Neuronal stem cell (in vitro differentiated cells): Measurements from ENCODE around the gene KIAA0232.
A peak's percentile ranks its signal among the peaks of the same experiment; 100 is the strongest.

Experiments used
- DNase-seq: peaks from one replicate; pipeline ENCODE4 v3.0.0-alpha.2; 2013; ENCODE audit warnings: low spot score
- H2AFZ ChIP-seq: one replicate; pipeline ENCODE4 v1.6.1; 2013; ENCODE audit warnings: mild to moderate bottlenecking, low read length, inconsistent platforms
- H2AK5ac ChIP-seq: 2 replicates; pipeline ENCODE4 v1.6.1; 2013; ENCODE audit warnings: low read depth, mild to moderate bottlenecking, inconsistent platforms, low read length, moderate library complexity, mixed read lengths
- H2BK120ac ChIP-seq: 2 replicates; pipeline ENCODE4 v1.6.1; 2013; ENCODE audit warnings: low read depth, mild to moderate bottlenecking, inconsistent platforms, low read length, moderate library complexity, mixed read lengths
- H2BK12ac ChIP-seq: one replicate; pipeline ENCODE4 v1.6.1; 2013; ENCODE audit warnings: low read length, inconsistent platforms
- H2BK15ac ChIP-seq: 2 replicates; pipeline ENCODE4 v1.6.1; 2013; ENCODE audit warnings: mild to moderate bottlenecking, low read length, inconsistent platforms, mixed read lengths
- H2BK5ac ChIP-seq: one replicate; pipeline ENCODE4 v1.6.1; 2013; ENCODE audit warnings: inconsistent platforms, mild to moderate bottlenecking, low read length, moderate library complexity
- H3K14ac ChIP-seq: one replicate; pipeline ENCODE4 v1.6.1; 2013; ENCODE audit warnings: low read length, inconsistent platforms
- H3K18ac ChIP-seq: 2 replicates; pipeline ENCODE4 v1.6.1; 2013; ENCODE audit warnings: low read length, inconsistent platforms
- H3K23ac ChIP-seq: 2 replicates; pipeline ENCODE4 v1.6.1; 2013; ENCODE audit warnings: low read depth, mild to moderate bottlenecking, mixed read lengths, low read length, inconsistent platforms; ENCODE audit not compliant: poor library complexity
- H3K27ac ChIP-seq: replicated peaks from 3 replicates; pipeline ENCODE4 v1.5.1; 2013; ENCODE audit warnings: low read length, inconsistent platforms
- H3K27me3 ChIP-seq, 3 experiments: 2 replicates each; pipeline ENCODE4 v1.6.1; 2013; ENCODE audit warnings: low read length in 3 of 3, mild to moderate bottlenecking in 2 of 3, inconsistent platforms in 1 of 3, low read depth in 1 of 3, mixed read lengths in 1 of 3, moderate library complexity in 1 of 3; ENCODE audit not compliant: control insufficient read depth in 3 of 3, insufficient read depth in 3 of 3
- H3K36me3 ChIP-seq, 2 donors: replicated peaks in 1 of 2; 2 replicates each; pipeline ENCODE4 v1.6.1; 2013; ENCODE audit warnings: low read length in 2 of 2; ENCODE audit not compliant: control insufficient read depth in 2 of 2, insufficient read depth in 2 of 2
- H3K4ac ChIP-seq: 2 replicates; pipeline ENCODE4 v1.6.1; 2013; ENCODE audit warnings: inconsistent platforms, mild to moderate bottlenecking, low read length, moderate library complexity
- H3K4me1 ChIP-seq, 2 donors: 1 replicate in 1 of 2; 2 replicates in 1 of 2; pipeline ENCODE4 v1.6.1; 2013; ENCODE audit warnings: low read length in 2 of 2, low read depth in 1 of 2; ENCODE audit not compliant: control insufficient read depth in 2 of 2, insufficient read depth in 1 of 2
- H3K4me2 ChIP-seq: one replicate; pipeline ENCODE4 v1.6.1; 2013; ENCODE audit warnings: mild to moderate bottlenecking, low read length, inconsistent platforms; ENCODE audit not compliant: insufficient read depth, poor library complexity, severe bottlenecking
- H3K4me3 ChIP-seq, 2 donors: 2 replicates each; pipeline ENCODE4 v1.5.1; 2013; ENCODE audit warnings: low read length in 2 of 2, mild to moderate bottlenecking in 2 of 2, inconsistent platforms in 1 of 2, moderate library complexity in 1 of 2
- H3K79me1 ChIP-seq: one replicate; pipeline ENCODE4 v1.6.1; 2013; ENCODE audit warnings: low read depth, mild to moderate bottlenecking, inconsistent platforms, low read length, moderate library complexity
- H3K9ac ChIP-seq: one replicate; pipeline ENCODE4 v1.6.1; 2013; ENCODE audit warnings: mild to moderate bottlenecking, low read depth, low read length, inconsistent platforms; ENCODE audit not compliant: poor library complexity
- H3K9me3 ChIP-seq, 2 donors: replicated peaks in 1 of 2; 2 replicates each; pipeline versions ENCODE3 to v1.6.1; 2013; ENCODE audit warnings: low read length in 2 of 2, mild to moderate bottlenecking in 2 of 2, inconsistent platforms in 1 of 2, low read depth in 1 of 2, mixed read lengths in 1 of 2, moderate library complexity in 1 of 2; ENCODE audit not compliant: control insufficient read depth in 2 of 2, insufficient read depth in 1 of 2
- H4K8ac ChIP-seq: one replicate; pipeline ENCODE4 v1.6.1; 2013; ENCODE audit warnings: low read depth, mild to moderate bottlenecking, inconsistent platforms, low read length, moderate library complexity
- H4K91ac ChIP-seq: one replicate; pipeline ENCODE4 v1.6.1; 2013; ENCODE audit warnings: low read length, low read depth, mild to moderate bottlenecking, inconsistent platforms; ENCODE audit not compliant: poor library complexity
- WGBS, 2 donors: extraction: QIAGEN DNeasy Blood & Tissue Kit; methylation state at CpG; one replicate each; pipeline ENCODE4 v1.1.7; 2013; ENCODE audit warnings: missing lambda C conversion rate in 2 of 2, mixed read lengths in 1 of 2; ENCODE audit not compliant: insufficient read length in 2 of 2, insufficient replicate concordance in 1 of 2; ENCODE audit errors: extremely low coverage in 2 of 2; 5-methylcytosine and 5-hydroxymethylcytosine counted together

The KIAA0232 gene

GRCh38 chr4:6909113-6909969 lies 126.8 kb downstream of the KIAA0232 start, which contains the start of gene TBC1D14:
TSS of gene TBC1D14 (plus strand) at chr4:6909826. CDS start at chr4:6923390, 13,564 bp downstream.
- no peak within 1 kb of the TSS for H2BK15ac ChIP-seq
- peaks cover 0 to 8% (median 0%) of the 10 kb centered on the region in 3 experiments for H3K27me3 ChIP-seq
- no peak within 1 kb of the TSS for H2BK12ac ChIP-seq
- H4K91ac ChIP-seq, result no peak within 1 kb of the TSS
- H3K23ac ChIP-seq, result peak within 1 kb of the TSS; percentile 17
- no peak within 1 kb of the TSS for H4K8ac ChIP-seq
- peak within 1 kb of the TSS; percentile 92 for H3K27ac ChIP-seq
- peak within 1 kb of the TSS; percentile 85 for H3K9ac ChIP-seq
- no CpG with 5 or more reads among the region's 108 CpGs for WGBS, 2 donors
- H3K4me3 ChIP-seq, result peak within 1 kb of the TSS; percentile 83 to 93
- no peak within 1 kb of the TSS for H3K14ac ChIP-seq
- H3K4ac ChIP-seq, result no peak within 1 kb of the TSS
- H3K4me1 ChIP-seq, result peaks cover 12 to 13% of the 10 kb centered on the region in 2 donors
- no peaks in the 10 kb centered on the region for H3K36me3 ChIP-seq
- peaks cover 0 to 2% of the 10 kb centered on the region in 2 donors for H3K9me3 ChIP-seq
- peak; percentile 89 for DNase-seq
- H3K4me2 ChIP-seq, result peak within 1 kb of the TSS; percentile 82
- peak within 1 kb of the TSS; percentile 99 for H2AFZ ChIP-seq
- no peak within 1 kb of the TSS for H2BK5ac ChIP-seq
- H2AK5ac ChIP-seq, result peak within 1 kb of the TSS; percentile 40
- H2BK120ac ChIP-seq, result no peak within 1 kb of the TSS
- H3K18ac ChIP-seq, result peak within 1 kb of the TSS; percentile 94
- H3K79me1 ChIP-seq, result peaks cover 10% of the 10 kb centered on the region

GRCh38 chr4:6909970-6910339 lies 127.4 kb downstream of the KIAA0232 start:
- H3K36me3 ChIP-seq, result no peaks in the 10 kb centered on the region
- H2BK15ac ChIP-seq, result no peak overlapping the region
- H3K27ac ChIP-seq, result no peak overlapping the region
- H3K4ac ChIP-seq, result no peak overlapping the region
- peaks cover 10% of the 10 kb centered on the region for H3K79me1 ChIP-seq
- H4K91ac ChIP-seq, result no peak overlapping the region
- peak overlapping the region; percentile 82 for H3K4me2 ChIP-seq
- WGBS, 2 donors, result no CpG with 5 or more reads among the region's 58 CpGs
- peak overlapping the region; percentile 83 to 93 for H3K4me3 ChIP-seq
- peak overlapping the region; percentile 94 for H3K18ac ChIP-seq
- DNase-seq, result no peak
- H3K4me1 ChIP-seq, result peaks cover 12 to 13% of the 10 kb centered on the region in 2 donors
- no peak overlapping the region for H3K14ac ChIP-seq
- H2BK5ac ChIP-seq, result no peak overlapping the region
- no peak overlapping the region for H4K8ac ChIP-seq
- peak overlapping the region; percentile 85 for H3K9ac ChIP-seq
- H3K27me3 ChIP-seq, result peaks cover 0 to 8% (median 0%) of the 10 kb centered on the region in 3 experiments
- peak overlapping the region; percentile 40 for H2AK5ac ChIP-seq
- no peak overlapping the region for H2BK12ac ChIP-seq
- no peak overlapping the region for H3K23ac ChIP-seq
- peak overlapping the region; percentile 99 for H2AFZ ChIP-seq
- H3K9me3 ChIP-seq, result peaks cover 0 to 2% of the 10 kb centered on the region in 2 donors
- H2BK120ac ChIP-seq, result no peak overlapping the region

- Histone ChIP-seq H2BK5ac (no peak overlapping the region), H3K4me1 (peaks cover 12 to 13% of the 10 kb centered on the region in 2 donors), H3K4me2 (peak overlapping the region; percentile 82), H3K23ac (no peak overlapping the region), H3K9ac (peak overlapping the region; percentile 85), H3K9me3 (peaks cover 0 to 2% of the 10 kb centered on the region in 2 donors), H3K4me3 (peak overlapping the region; percentile 83 to 93), H2AFZ (peak overlapping the region; percentile 99), H3K36me3 (no peaks in the 10 kb centered on the region), H2BK120ac (no peak overlapping the region), H2AK5ac (peak overlapping the region; percentile 40), H3K4ac (no peak overlapping the region), H3K14ac (no peak overlapping the region), H2BK12ac (no peak overlapping the region), H3K79me1 (peaks cover 10% of the 10 kb centered on the region), H3K27me3 (peaks cover 0 to 8% (median 0%) of the 10 kb centered on the region in 3 experiments), H4K91ac (no peak overlapping the region), H3K18ac (peak overlapping the region; percentile 85), H4K8ac (no peak overlapping the region), H2BK15ac (no peak overlapping the region), H3K27ac (no peak overlapping the region)
- no peak for DNase-seq
- WGBS, 2 donors, result no CpG with 5 or more reads among the region's 31 CpGs
Measured at GRCh38 chr4:6910340-6910959, 127.9 kb downstream of the KIAA0232 start.
